B cell (primary cell): ENCODE results near the gene BSDC1. TPM values are rescaled to one million over a fixed set of nuclear protein-coding genes. Genes with fewer than 3 reads are reported as not detected.
A peak's percentile ranks its signal among the peaks of the same experiment; 100 is the strongest.

Experiments used
- ATAC-seq: fragments of 200-7000 bp; cut with Tn5 transposase; one replicate; pipeline ENCODE4 v1.10.0; 2021; ENCODE audit warnings: low read depth, mild to moderate bottlenecking, moderate number of reproducible peaks, moderate library complexity
- CTCF ChIA-PET: fragments of 350-600 bp; sonication (Branson Sonifier 250); formaldehyde crosslinking; loops from one replicate; lab custom pipeline; 2021; ENCODE audit warnings: antibody characterized with exemption, inconsistent platforms; lab: Charles Lee
- POLR2A ChIA-PET: fragments of 350-600 bp; sonication (Branson Sonifier 250); formaldehyde crosslinking; loops from one replicate; lab custom pipeline; 2021; ENCODE audit warnings: antibody characterized with exemption; lab: Charles Lee
- DNase-seq: peaks from one replicate; pipeline ENCODE4 v3.0.0; 2013
- H2AFZ ChIP-seq: 2 replicates; pipeline ENCODE4 v1.6.1; 2012; ENCODE audit warnings: mild to moderate bottlenecking, low read depth, low read length; ENCODE audit not compliant: insufficient read depth, poor library complexity, severe bottlenecking
- H3K27ac ChIP-seq, 2 donors: 1 replicate in 1 of 2; 2 replicates in 1 of 2; pipeline ENCODE4 v1.5.1; 2012 to 2013; ENCODE audit warnings: low read length in 2 of 2, mild to moderate bottlenecking in 2 of 2, moderate library complexity in 1 of 2
- H3K27me3 ChIP-seq, 4 experiments: fragments of 200-600 bp in 1 of 4; sonication (generic) in 1 of 4; replicated peaks in 1 of 4; 1 replicate in 2 of 4; 2 replicates in 2 of 4; pipeline versions ENCODE4 v1.6.1 to v1.7.0; 2013 to 2016; ENCODE audit warnings: low read length in 3 of 4, mild to moderate bottlenecking in 2 of 4, mixed read lengths in 1 of 4, moderate library complexity in 1 of 4; ENCODE audit not compliant: insufficient read depth in 4 of 4, control insufficient read depth in 3 of 4; ENCODE audit errors: control extremely low read depth in 1 of 4
- H3K36me3 ChIP-seq, 2 experiments: replicated peaks in 1 of 2; 1 replicate in 1 of 2; 2 replicates in 1 of 2; pipeline versions ENCODE4 v1.6.1 to v1.7.1; 2013; ENCODE audit warnings: low read length in 1 of 2; ENCODE audit not compliant: insufficient read depth in 2 of 2, control insufficient read depth in 1 of 2; ENCODE audit errors: control extremely low read depth in 1 of 2, extremely low read depth in 1 of 2
- H3K4me1 ChIP-seq, 2 donors: fragments of 200-600 bp in 1 of 2; sonication (generic) in 1 of 2; 1 replicate in 1 of 2; 2 replicates in 1 of 2; pipeline versions ENCODE4 v1.5.1 to v1.6.1; 2013 to 2017; ENCODE audit warnings: low read length in 2 of 2; ENCODE audit not compliant: control insufficient read depth in 2 of 2, insufficient read depth in 2 of 2
- H3K4me2 ChIP-seq: replicated peaks from 2 replicates; pipeline ENCODE3; 2012; ENCODE audit warnings: mild to moderate bottlenecking, low read depth, low read length; ENCODE audit not compliant: poor library complexity, severe bottlenecking
- H3K4me3 ChIP-seq, 5 experiments: fragments of 200-600 bp in 1 of 5; sonication (generic) in 1 of 5; 1 replicate in 3 of 5; 2 replicates in 2 of 5; pipeline versions ENCODE4 v1.5.1 to v1.7.0; 2011 to 2016; ENCODE audit warnings: low read length in 4 of 5, mild to moderate bottlenecking in 4 of 5, low read depth in 2 of 5, control low read depth in 1 of 5, moderate library complexity in 1 of 5; ENCODE audit not compliant: insufficient read depth in 1 of 5; ENCODE audit errors: control extremely low read depth in 1 of 5, extremely low read depth in 1 of 5
- H3K79me2 ChIP-seq: fragments of 200-600 bp; sonication (generic); one replicate; pipeline ENCODE4 v1.6.0; 2016; ENCODE audit warnings: low read length; ENCODE audit not compliant: control insufficient read depth, insufficient read depth
- H3K9ac ChIP-seq: fragments of 200-600 bp; sonication (generic); 2 replicates; pipeline ENCODE4 v1.6.1; 2017; ENCODE audit warnings: mild to moderate bottlenecking, low read length, moderate library complexity
- H3K9me3 ChIP-seq, 3 donors: one replicate each; pipeline versions ENCODE4 v1.6.1 to v1.7.1; 2013; ENCODE audit warnings: low read length in 2 of 3; ENCODE audit not compliant: control insufficient read depth in 2 of 3, insufficient read depth in 1 of 3; ENCODE audit errors: control extremely low read depth in 1 of 3
- H4K20me1 ChIP-seq: 2 replicates; pipeline ENCODE4 v1.6.0; 2012; ENCODE audit warnings: mild to moderate bottlenecking, low read length; ENCODE audit not compliant: insufficient read depth, control insufficient read depth, poor library complexity, severe bottlenecking
- H3K27ac Mint-ChIP-seq: one replicate; pipeline ENCODE4 v1.8.0; 2021; ENCODE audit warnings: mixed read lengths
- H3K27me3 Mint-ChIP-seq: one replicate; pipeline ENCODE4 v1.8.0; 2021; ENCODE audit warnings: mixed read lengths
- H3K4me1 Mint-ChIP-seq: one replicate; pipeline ENCODE4 v1.8.0; 2021; ENCODE audit warnings: mixed read lengths
- H3K4me3 Mint-ChIP-seq: one replicate; pipeline ENCODE4 v1.8.0; 2021; ENCODE audit warnings: mixed read lengths
- H3K9me3 Mint-ChIP-seq: one replicate; pipeline ENCODE4 v1.8.0; 2022; ENCODE audit warnings: mixed read lengths; ENCODE audit not compliant: insufficient read depth
- CTCF ChIP-seq: fragments of 200-600 bp; IDR thresholded peaks from one replicate; pipeline ENCODE4 v1.8.0; 2022; ENCODE audit warnings: antibody characterized with exemption, mild to moderate bottlenecking
- EZH2 ChIP-seq: IDR thresholded peaks from 2 replicates; pipeline ENCODE4 v1.6.1; 2012; ENCODE audit warnings: borderline replicate concordance, low read depth, mild to moderate bottlenecking, moderate library complexity, low read length; ENCODE audit not compliant: insufficient read depth, poor library complexity, severe bottlenecking
- WGBS: methylation state at CpG from one replicate; pipeline ENCODE4 v1.1.5; 2013; ENCODE audit warnings: missing lambda C conversion rate; ENCODE audit not compliant: insufficient coverage; 5-methylcytosine and 5-hydroxymethylcytosine counted together
- intact Hi-C: fragments of 100-400 bp; cut with micrococcal nuclease; formaldehyde crosslinking; loops from one replicate; pipeline ENCODE4 v1.10.0; 2022
- polyA plus RNA-seq: library from polyadenylated mRNA; depleted of rRNA; stranded (reverse); fragments of >200 nt; gene quantifications from 2 replicates; pipeline ENCODE4 v1.2.3, GENCODE V29; 2012
- total RNA-seq, 2 donors: library from RNA; stranded (reverse); fragments of 120-200 nt in 1 of 2; gene quantifications; 1 replicate in 1 of 2; 2 replicates in 1 of 2; pipeline versions ENCODE4 v1.2.3 to v1.2.4, GENCODE V29; 2013 to 2022

Gene BSDC1
- total and polyA plus RNA-seq, 2 donors (not counting 1 experiment from before 2014, with no cell fraction given): 54.5 to 117 TPM

GRCh38 chr1:32351399-32352238 lies 42.6 kb downstream of the BSDC1 start:
- peaks cover 14 to 27% of the 10 kb centered on the region in 2 donors for H3K4me1 ChIP-seq
- H3K9me3 ChIP-seq: peaks cover 0 to 15% (median 4%) of the 10 kb centered on the region in 3 donors
- peak overlapping the region; percentile 95 for H2AFZ ChIP-seq
- Mint-ChIP-seq H3K27me3 (no peaks in the 10 kb centered on the region), H3K27ac (peak overlapping the region; percentile 88), H3K9me3 (no peaks in the 10 kb centered on the region), H3K4me1 (peaks cover 22% of the 10 kb centered on the region), H3K4me3 (peak overlapping the region; percentile 88)
- CTCF ChIA-PET: interaction anchor here (0.6 to 3.4 kb wide), 13 partner anchors 9 to 315 kb away, joined by 3 to 29 read pairs (median 4); partner anchors contain the start of genes BSDC1 and MARCKSL1
- 4% methylated on average over 63 of the region's 75 CpGs for WGBS
- H4K20me1 ChIP-seq: no peaks in the 10 kb centered on the region
- peak overlapping the region; percentile 40 to 75 (median 63) for H3K4me3 ChIP-seq
- peak; percentile 96 for ATAC-seq
- no peaks in the 10 kb centered on the region for H3K27me3 ChIP-seq
- H3K36me3 ChIP-seq: no peaks in the 10 kb centered on the region
- peak overlapping the region; percentile 80 for H3K9ac ChIP-seq
- H3K4me2 ChIP-seq: peak overlapping the region; percentile 99
- intact Hi-C loops: loop anchor here (1.0 to 10.0 kb wide), 9 partner anchors 9 to 707 kb away; partner anchors contain the start of genes BSDC1, EIF3I, HDAC1 and MARCKSL1
- TF ChIP-seq CTCF: no peak
- no peak for TF ChIP-seq EZH2
- POLR2A ChIA-PET: interaction anchor here (0.6 to 3.6 kb wide), 8 partner anchors 8 to 111 kb away, joined by 3 to 51 read pairs (median 4); partner anchors contain the start of genes HDAC1 and MARCKSL1
- peak; percentile 95 for DNase-seq
- H3K79me2 ChIP-seq: no peaks in the 10 kb centered on the region
- H3K27ac ChIP-seq: peak overlapping the region; percentile 54 to 91
